HG03469 (cell line): ENCODE data around the gene BCL2.

Source experiments
- ATAC-seq: cut with Tn5 transposase; IDR thresholded peaks from one replicate; pipeline ENCODE4 v1.9.1; 2021; ENCODE audit warnings: mild to moderate bottlenecking, moderate library complexity, moderate number of reproducible peaks; ENCODE audit not compliant: unreplicated experiment

Gene BCL2

GRCh38 chr18:63312019-63312409 lies 7.6 kb downstream of the BCL2 start:
- no peak for ATAC-seq

- peak; percentile 48 for ATAC-seq
These were observed 8.2 kb downstream of the BCL2 start for GRCh38 chr18:63311118-63312018.

- ATAC-seq, result no peak
These were observed 10.1 kb downstream of the BCL2 start for GRCh38 chr18:63309422-63309821.

GRCh38 chr18:63307551-63308200 lies 11.9 kb downstream of the BCL2 start:
- no peak for ATAC-seq

- ATAC-seq, result no peak
These were observed 12.6 kb downstream of the BCL2 start for GRCh38 chr18:63306819-63307550.

- no peak for ATAC-seq
These were observed 13.3 kb downstream of the BCL2 start for GRCh38 chr18:63306249-63306648.

- no peak for ATAC-seq
These were observed 16.0 kb downstream of the BCL2 start for GRCh38 chr18:63303547-63303946.

- no peak for ATAC-seq
These were observed 16.7 kb downstream of the BCL2 start for GRCh38 chr18:63302636-63303405.

- no peak for ATAC-seq
These were observed 17.3 kb downstream of the BCL2 start for GRCh38 chr18:63302220-63302619.

GRCh38 chr18:63301434-63301833 lies 18.1 kb downstream of the BCL2 start:
- no peak for ATAC-seq

GRCh38 chr18:63299837-63300745 lies 19.5 kb downstream of the BCL2 start:
- ATAC-seq, result peak; percentile 53

- ATAC-seq, result no peak
These were observed 20.9 kb downstream of the BCL2 start for GRCh38 chr18:63298400-63299365.

GRCh38 chr18:63297687-63298399 lies 21.7 kb downstream of the BCL2 start:
- ATAC-seq, result no peak

GRCh38 chr18:63293935-63294334 lies 25.6 kb downstream of the BCL2 start:
- ATAC-seq, result no peak

- ATAC-seq, result no peak
These were observed 26.5 kb downstream of the BCL2 start for GRCh38 chr18:63292831-63293683.

- no peak for ATAC-seq
These were observed 28.3 kb downstream of the BCL2 start for GRCh38 chr18:63291278-63291677.

GRCh38 chr18:63290821-63291200 lies 28.8 kb downstream of the BCL2 start:
- ATAC-seq, result no peak
